DND-41 (cell line): ENCODE results near the gene ISY1.
A peak's percentile ranks its signal among the peaks of the same experiment; 100 is the strongest.
"Not testable (repeated sequence)": the region's sequence is repeated elsewhere in the genome, so short reads cannot be mapped to it uniquely, and the experiment has no call there.

ENCODE experiments used
- ATAC-seq: fragments of 200-7000 bp; cut with Tn5 transposase; 3 replicates; pipeline ENCODE4 v1.9.1; 2021; ENCODE audit warnings: low read depth; ENCODE audit not compliant: insufficient read depth
- DNase-seq: peaks from one replicate; pipeline ENCODE4 v3.0.0-alpha.2; 2020
- H2AFZ ChIP-seq: 2 replicates; pipeline ENCODE4 v1.6.0; 2012; ENCODE audit warnings: low read depth, low read length
- H3K27ac ChIP-seq: 2 replicates; pipeline ENCODE4 v1.5.1; 2012; ENCODE audit warnings: low read length, inconsistent platforms
- H3K27me3 ChIP-seq: fragments of 200-600 bp; sonication (generic); 2 replicates; pipeline ENCODE4 v1.6.0; 2012; ENCODE audit warnings: low read length, mild to moderate bottlenecking, inconsistent platforms; ENCODE audit not compliant: insufficient read depth, poor library complexity
- H3K36me3 ChIP-seq: 2 replicates; pipeline ENCODE4 v1.5.1; 2012; ENCODE audit warnings: low read length, inconsistent platforms; ENCODE audit not compliant: insufficient read depth
- H3K4me1 ChIP-seq: 2 replicates; pipeline ENCODE4 v1.5.1; 2012; ENCODE audit warnings: mild to moderate bottlenecking, low read length; ENCODE audit not compliant: insufficient read depth
- H3K4me2 ChIP-seq: 2 replicates; pipeline ENCODE4 v1.6.0; 2012; ENCODE audit warnings: mild to moderate bottlenecking, moderate library complexity, low read length, inconsistent platforms; ENCODE audit not compliant: insufficient read depth
- H3K4me3 ChIP-seq, 2 experiments: fragments of 200-600 bp in 1 of 2; shearing (Covaris generic) in 1 of 2; 2 replicates each; pipeline ENCODE4 v1.5.1; 2012 to 2016; ENCODE audit warnings: inconsistent platforms in 2 of 2, low read length in 2 of 2, mild to moderate bottlenecking in 2 of 2, low read depth in 1 of 2, moderate library complexity in 1 of 2
- H3K79me2 ChIP-seq: 2 replicates; pipeline ENCODE4 v1.6.0; 2012; ENCODE audit warnings: low read length, inconsistent platforms; ENCODE audit not compliant: insufficient read depth
- H3K9ac ChIP-seq: 2 replicates; pipeline ENCODE4 v1.6.0; 2012; ENCODE audit warnings: low read depth, mild to moderate bottlenecking, inconsistent platforms, low read length, moderate library complexity
- H3K9me3 ChIP-seq: 2 replicates; pipeline ENCODE4 v1.5.1; 2012; ENCODE audit warnings: low read length, moderate library complexity, mild to moderate bottlenecking, inconsistent platforms; ENCODE audit not compliant: insufficient read depth, severe bottlenecking
- H4K20me1 ChIP-seq: 2 replicates; pipeline ENCODE4 v1.6.0; 2012; ENCODE audit warnings: low read length; ENCODE audit not compliant: insufficient read depth
- CTCF ChIP-seq: IDR thresholded peaks from 2 replicates; pipeline ENCODE4 v1.5.1; 2012; ENCODE audit warnings: borderline replicate concordance, low read length, moderate library complexity, mild to moderate bottlenecking; ENCODE audit not compliant: poor library complexity, severe bottlenecking; ENCODE audit errors: extremely low read depth
- EZH2 ChIP-seq: IDR thresholded peaks from 3 replicates; pipeline ENCODE4 v1.6.1; 2012; ENCODE audit warnings: borderline replicate concordance, low read depth, mild to moderate bottlenecking, moderate library complexity, low read length, inconsistent platforms; ENCODE audit not compliant: severe bottlenecking

ISY1 gene

DNA sequence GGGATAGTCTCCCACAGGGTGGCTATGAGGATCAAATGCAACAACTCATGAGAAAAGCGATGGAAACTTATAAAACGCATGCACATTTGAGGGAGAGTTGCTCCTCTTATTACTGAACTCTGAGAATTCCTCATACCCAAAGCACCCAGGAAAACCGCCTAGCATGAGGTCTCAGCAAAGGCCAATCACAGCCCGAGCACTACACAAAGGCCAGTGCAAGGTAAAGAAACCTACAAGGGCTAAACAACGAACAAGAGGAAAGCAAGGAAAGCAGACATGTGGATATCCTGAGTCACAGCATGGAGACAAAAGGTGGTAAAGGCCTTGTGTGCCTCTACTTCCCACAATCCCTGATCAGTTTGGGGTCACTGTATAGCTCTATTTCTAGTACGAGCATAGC lies 46.4 kb downstream of the ISY1 start:
- Histone ChIP-seq H3K4me1 (peaks cover 39% of the 10 kb centered on the region), H3K9me3 (no peaks in the 10 kb centered on the region), H3K79me2 (peaks cover 84% of the 10 kb centered on the region), H3K4me3 (no peak overlapping the region), H4K20me1 (peaks cover 15% of the 10 kb centered on the region; the same call in 1 of the 2 replicates), H3K27me3 (no peaks in the 10 kb centered on the region), H3K27ac (peak overlapping the region; percentile 9; the same call in 1 of the 2 replicates), H3K9ac (no peak overlapping the region), H3K36me3 (peaks cover 49% of the 10 kb centered on the region), H3K4me2 (no peak overlapping the region), H2AFZ (no peak overlapping the region)
- no peak for TF ChIP-seq EZH2
- no peak for TF ChIP-seq CTCF
- ATAC-seq (no peak), DNase-seq (no peak)

DNA sequence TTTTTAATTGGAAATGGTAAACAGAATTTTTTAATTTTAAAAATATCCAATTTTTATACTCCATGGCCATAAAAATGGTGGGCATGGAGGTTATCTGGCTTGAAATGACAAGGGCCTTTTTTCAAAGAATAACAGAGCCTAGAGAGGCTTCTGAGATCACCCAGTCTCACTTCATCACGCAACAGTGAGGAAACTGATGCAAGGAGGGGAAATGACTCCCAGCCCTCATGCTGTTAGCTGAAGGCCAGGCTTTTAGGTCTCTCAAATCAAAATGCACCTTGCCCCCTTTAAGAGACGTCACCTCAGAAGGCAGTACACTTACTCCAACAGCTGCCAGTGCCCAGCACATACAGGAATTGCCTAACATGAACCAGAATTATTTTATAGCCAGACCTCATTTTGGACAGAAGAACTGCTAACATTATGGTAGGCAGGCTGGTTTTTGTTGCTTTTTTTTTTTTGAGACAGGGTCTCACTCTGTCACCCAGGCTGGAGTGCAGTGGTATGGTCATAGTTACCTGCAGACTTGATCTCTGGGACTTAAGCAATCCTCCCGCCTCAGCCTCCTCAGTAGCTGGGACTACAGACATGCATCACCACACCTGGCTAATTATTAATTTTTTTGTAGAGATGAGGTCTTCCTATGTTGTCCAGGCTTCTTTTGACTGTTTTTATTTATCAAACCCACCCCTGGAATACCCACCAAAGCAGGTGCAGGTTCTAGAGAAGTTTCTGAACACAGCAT lies 48.4 kb downstream of the ISY1 start:
- Histone ChIP-seq H3K79me2 (peaks cover 78% of the 10 kb centered on the region), H3K4me1 (peaks cover 19% of the 10 kb centered on the region), H2AFZ (no peak overlapping the region), H3K9me3 (no peaks in the 10 kb centered on the region), H3K27me3 (no peaks in the 10 kb centered on the region), H3K36me3 (peaks cover 51% of the 10 kb centered on the region), H4K20me1 (peaks cover 23% of the 10 kb centered on the region), H3K4me3 (no peak overlapping the region), H3K9ac (no peak overlapping the region), H3K27ac (no peak overlapping the region), H3K4me2 (no peak overlapping the region)
- peak; percentile 41; the same call in 1 of the 3 replicates for ATAC-seq
- DNase-seq = peak; percentile 24
- TF ChIP-seq CTCF (no peak), EZH2 (no peak)

DNA sequence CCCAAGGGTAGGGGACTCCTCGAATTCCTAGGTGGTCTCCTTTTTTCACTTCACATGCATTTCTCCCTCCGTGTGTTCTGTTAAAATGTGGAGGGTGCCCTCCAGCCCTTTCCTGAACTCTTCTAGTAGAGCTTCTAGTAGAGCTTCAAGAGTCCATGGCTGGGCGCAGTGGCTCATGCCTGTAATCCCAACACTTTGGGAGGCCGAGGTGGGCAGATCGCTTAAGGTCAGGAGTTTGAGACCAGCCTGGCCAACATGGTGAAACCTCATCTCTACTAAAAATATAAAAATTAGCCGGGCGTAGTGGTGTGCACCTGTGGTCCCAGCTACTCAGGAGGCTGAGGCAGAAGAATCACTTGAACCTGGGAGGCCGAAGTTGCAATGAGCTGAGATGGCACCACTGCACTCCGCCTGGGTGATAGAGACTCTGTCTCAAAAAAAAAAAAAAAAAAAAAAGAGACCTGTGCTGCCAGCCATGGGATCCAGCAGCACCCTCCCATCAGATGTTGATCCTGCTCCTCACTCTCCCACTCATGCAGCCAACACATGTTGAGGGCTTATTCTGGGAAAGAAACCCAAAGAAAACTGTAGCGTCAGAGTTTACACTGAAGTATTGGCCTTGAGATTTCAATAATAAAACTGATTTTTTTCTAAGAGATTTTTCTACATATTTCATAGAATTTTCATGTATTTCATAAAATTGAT lies 49.6 kb downstream of the ISY1 start:
- not testable (repeated sequence) for H3K4me1 ChIP-seq, H2AFZ ChIP-seq, H3K4me2 ChIP-seq, H3K4me3 ChIP-seq, H3K9ac ChIP-seq, DNase-seq, ATAC-seq, H3K9me3 ChIP-seq, H3K27me3 ChIP-seq
- H3K27ac ChIP-seq = peak overlapping the region; percentile 32; the same call in 1 of the 2 replicates
- H3K36me3 ChIP-seq = peaks cover 57% of the 10 kb centered on the region
- H3K79me2 ChIP-seq = peaks cover 77% of the 10 kb centered on the region
- H4K20me1 ChIP-seq = peaks cover 36% of the 10 kb centered on the region

DNA sequence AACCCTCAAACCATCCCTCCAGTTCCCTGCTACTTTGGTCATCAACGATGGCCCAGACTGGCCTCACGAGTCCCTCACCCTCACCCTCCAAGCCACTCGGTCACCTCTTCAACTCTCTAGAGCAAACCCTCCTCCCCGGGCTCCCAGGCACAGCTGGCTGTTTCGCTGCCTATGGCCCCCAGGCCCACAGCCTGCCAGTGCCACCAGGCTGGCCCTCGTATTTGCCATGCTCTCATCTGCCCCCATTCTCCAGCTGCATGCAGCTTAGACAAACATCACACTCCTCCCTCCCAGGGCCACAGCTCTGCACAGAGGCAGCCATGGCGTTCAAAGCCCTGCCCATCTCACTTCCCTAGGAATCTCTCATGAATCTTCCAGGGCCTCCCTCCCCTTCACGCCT lies 53.1 kb downstream of the ISY1 start:
- H3K27me3 ChIP-seq = no peaks in the 10 kb centered on the region
- peaks cover 39% of the 10 kb centered on the region for H4K20me1 ChIP-seq
- H3K9ac ChIP-seq = no peak overlapping the region
- H3K4me1 ChIP-seq = no peaks in the 10 kb centered on the region
- ATAC-seq = no peak
- H3K9me3 ChIP-seq = no peaks in the 10 kb centered on the region
- no peak overlapping the region; the same call in 1 of the 2 replicates for H3K27ac ChIP-seq
- H3K4me3 ChIP-seq = no peak overlapping the region
- no peak overlapping the region for H3K4me2 ChIP-seq
- no peak overlapping the region for H2AFZ ChIP-seq
- peaks cover 47% of the 10 kb centered on the region for H3K36me3 ChIP-seq
- TF ChIP-seq CTCF (no peak), EZH2 (no peak)
- H3K79me2 ChIP-seq = peaks cover 69% of the 10 kb centered on the region
- DNase-seq = no peak
